Measurements from ENCODE around the gene CCDC88A.

CCDC88A gene

DNA sequence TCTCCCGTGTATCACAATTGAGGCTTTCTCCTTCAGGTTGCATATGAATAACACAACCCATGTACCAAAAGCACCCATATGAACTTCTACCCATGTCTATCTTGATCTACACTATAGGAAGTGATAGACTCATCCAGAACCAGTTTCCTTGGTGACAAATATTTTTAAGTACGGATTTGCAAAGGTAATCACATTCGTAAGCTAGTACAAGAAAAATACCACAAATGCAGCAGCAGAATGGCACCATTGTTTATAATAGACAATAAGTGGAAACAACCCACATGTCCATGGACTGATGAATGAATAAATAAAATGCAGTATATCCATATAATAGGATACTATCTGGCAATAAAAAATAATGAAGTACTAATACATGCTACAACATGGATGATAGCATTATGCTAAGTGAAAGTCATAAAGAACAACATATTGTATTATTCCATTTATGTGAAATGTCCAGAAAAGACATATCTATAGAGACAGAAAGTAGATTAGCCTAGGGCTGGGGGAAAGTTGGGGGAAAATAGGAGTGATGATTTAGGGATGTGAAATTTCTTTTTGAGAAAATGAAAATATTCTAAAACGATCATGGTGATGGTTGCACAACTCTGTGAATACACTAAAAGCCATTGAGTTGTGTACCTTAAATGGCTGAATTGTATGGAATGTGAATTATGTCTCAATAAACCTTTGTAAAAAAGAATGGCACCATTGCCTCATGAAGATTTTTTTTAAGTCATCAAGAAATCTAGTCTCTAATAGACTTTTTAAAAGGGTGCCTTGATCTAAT is 3.4 kb upstream of the CCDC88A start:
- no peak for DNase-seq (ENCODE audit: low read depth in 2 of 2)

- no peak for DNase-seq (ENCODE audit: low read depth in 2 of 2)
Observed at GRCh38 chr2:55421326-55421725, 1.7 kb upstream of the CCDC88A start.

GRCh38 chr2:55420871-55421270 is 1.2 kb upstream of the CCDC88A start:
- DNase-seq (ENCODE audit: low read depth in 2 of 2), result no peak

DNA sequence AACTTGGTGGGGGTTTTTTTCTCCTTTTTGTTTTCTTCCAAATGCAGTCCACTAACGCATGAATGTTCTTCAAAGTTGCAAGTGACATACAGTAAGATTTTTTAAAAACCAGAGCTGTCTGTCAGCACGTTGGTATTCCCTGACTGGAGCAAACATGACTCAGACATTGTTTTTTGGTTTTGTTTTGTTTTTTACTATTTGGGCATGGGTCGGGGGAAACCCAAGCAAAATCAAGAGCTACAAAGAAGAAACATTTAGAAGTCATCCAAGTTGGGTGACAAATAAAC is 726 bp upstream of the CCDC88A start:
- no peak for DNase-seq (ENCODE audit: low read depth in 2 of 2)

DNA sequence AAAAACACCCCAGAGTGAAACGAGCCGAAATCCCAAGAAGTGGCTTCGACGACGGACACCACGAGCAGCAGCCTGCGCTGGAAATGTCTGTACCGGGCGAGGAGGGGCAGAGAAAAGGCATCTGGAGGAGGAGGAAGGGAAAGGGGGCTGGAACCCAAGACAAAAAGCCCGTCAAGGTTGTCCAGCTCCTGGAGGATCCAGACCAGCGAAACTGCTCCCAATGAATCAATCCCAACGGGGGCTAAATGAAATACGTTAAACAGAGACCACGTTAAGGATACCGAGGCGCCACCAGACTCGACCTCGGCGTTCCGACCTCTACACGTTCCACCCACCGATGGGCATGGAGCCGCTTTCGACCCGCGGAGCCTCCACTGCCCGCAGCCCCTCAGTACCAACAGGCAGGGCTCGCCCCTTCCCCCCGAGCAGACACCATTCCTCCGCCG is 400 bp downstream of the CCDC88A start:
- DNase-seq (ENCODE audit: low read depth in 2 of 2), result no peak

DNA sequence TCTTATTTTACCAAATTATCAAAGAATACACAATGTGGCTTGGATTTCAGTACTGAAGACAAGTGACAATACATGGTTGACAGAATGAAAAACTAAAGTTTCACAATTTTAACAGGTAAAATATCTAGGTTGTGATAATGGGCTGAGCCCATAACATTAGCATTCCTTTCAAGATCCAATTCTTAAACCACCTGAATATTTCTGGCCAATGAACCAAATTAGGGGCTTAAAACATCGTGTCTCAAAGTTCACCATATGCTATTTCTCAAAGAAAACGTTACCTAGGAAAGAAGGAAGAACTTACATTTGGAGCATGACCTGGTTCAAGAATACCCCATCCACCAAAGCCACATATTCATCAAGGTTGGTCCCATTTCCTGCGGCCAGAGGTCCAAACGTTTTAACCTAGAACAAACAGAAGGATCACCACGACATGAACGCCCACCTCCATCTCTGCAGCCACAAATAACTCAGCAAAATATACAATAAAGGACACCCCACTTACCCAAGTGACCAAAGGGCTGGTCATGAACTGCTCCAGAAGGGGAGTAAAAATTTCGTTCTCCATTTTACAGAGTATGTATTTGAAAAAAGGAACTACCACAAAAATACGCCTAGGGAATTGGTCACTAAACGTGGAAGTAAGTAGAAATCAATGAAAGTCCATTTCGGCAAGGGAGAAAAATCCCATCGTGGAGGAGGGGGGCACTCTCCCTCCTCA is 984 bp downstream of the CCDC88A start:
- DNase-seq (ENCODE audit: low read depth in 2 of 2), result no peak

DNA sequence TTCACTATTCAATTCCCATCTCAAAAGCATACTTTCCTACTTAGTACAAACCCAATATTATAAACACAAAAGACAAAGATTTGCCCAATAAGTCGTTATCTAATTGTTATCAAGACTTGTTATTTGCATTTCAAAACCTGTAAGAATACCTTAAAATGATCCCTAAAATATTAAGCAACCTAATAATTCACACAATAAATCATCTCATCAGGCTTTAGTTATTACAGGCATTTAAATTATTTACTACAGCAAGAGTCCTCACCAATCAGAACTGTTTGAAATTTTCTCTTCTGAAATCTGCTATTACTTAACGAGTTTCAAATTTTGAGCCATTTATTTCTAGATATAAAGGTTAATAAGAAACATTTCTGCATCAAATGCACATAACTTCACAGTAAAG is 1.6 kb downstream of the CCDC88A start:
- no peak for DNase-seq (ENCODE audit: low read depth in 2 of 2)

- DNase-seq (ENCODE audit: low read depth in 2 of 2), result no peak
Observed at GRCh38 chr2:55416786-55417568, 2.7 kb downstream of the CCDC88A start.

GRCh38 chr2:55415300-55415699 is 4.4 kb downstream of the CCDC88A start:
- no peak for DNase-seq (ENCODE audit: low read depth in 2 of 2)

- DNase-seq (ENCODE audit: low read depth in 2 of 2), result no peak
Observed at GRCh38 chr2:55408918-55409868, 10.5 kb downstream of the CCDC88A start.

- DNase-seq (ENCODE audit: low read depth in 2 of 2), result no peak
Observed at GRCh38 chr2:55408098-55408882, 11.4 kb downstream of the CCDC88A start.

DNA sequence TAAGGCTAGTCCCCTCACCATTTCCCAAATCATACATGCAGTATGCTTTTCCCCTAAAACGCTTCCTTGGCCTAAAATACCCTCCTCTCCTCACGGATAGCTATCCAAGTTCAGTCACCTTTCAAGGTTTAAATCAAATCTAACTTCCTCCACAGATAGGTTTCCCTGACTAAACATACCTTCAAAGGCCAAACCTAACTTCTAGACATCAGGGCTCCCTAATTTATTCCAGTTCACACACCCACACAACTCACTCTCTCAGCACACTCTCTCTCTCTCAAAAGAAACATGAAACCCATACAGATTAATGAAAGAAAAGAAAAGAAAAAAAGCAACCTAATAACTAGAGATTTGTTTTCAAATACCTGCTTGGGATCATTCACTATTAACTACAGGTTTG is 14.5 kb downstream of the CCDC88A start:
- DNase-seq (ENCODE audit: low read depth in 2 of 2), result no peak

DNA sequence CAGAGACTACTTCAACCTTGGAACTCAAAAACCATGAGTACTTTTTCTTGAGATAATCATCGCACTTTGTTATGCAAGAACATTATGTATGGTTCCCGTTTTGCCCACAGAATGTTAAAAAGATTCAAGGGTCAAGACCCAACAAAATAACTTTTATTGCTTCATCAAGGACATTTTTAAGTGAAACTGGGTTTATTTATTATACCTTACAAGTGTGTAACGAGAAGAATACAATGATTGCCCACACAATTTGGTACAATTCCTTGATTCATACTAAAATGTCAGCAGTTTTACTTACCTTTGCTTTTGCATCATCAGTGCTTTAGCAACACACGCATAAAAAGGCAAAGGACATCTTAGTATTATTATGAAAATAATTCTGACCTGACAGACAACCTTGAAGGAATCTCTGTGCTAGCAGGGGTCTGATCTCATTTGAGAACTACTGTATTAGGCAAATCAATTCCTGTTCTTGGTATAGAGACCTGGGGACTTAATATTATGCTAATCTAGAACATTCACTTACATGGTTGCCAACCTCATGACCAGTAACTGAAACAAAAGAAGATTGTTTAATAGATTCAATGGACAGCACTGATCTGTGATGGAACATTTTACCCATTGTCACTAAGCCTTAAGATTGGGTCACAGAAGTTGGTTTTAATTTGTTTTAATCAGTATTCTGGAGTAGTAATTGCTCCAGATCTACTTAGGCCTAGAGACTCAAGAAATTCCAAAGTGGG is 16.2 kb downstream of the CCDC88A start:
- no peak for DNase-seq (ENCODE audit: low read depth in 2 of 2)

DNA sequence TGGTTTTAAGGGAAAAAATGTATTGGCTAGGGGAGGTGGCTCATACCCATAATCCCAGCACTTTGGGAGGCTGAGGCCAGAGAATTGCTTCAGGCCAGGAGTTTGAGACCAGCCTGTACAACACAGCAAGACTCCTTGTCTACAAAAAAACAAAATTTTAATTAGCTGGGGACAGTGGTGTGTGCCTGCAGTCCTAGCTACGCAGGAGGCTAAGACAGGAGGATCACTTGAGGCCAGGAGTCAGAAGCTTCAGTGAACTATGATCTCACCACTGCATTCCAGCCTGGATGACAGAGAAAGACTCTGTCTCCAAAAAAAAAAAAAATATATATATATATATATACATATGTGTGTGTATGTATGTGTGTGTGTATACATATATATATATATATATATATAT is 18.5 kb downstream of the CCDC88A start:
- no peak for DNase-seq (ENCODE audit: low read depth in 2 of 2)

DNA sequence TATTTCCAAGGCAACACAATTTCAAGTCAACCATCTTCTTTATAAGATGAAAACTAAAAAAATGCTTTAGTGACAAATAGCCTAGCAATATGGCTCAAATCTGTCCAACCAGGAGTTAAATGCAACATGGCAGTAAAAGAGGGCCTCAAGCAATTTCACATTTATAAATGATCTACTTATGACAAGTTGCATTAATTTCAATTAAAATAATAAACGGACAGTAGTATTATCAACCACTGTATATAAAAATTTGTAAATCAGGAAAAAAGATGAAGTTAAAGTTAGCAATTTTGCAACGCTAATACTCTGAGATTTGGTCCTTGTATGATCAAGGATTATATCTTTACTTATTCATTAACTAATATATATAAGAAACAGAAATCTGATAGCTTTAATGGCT is 19.3 kb downstream of the CCDC88A start:
- DNase-seq (ENCODE audit: low read depth in 2 of 2), result no peak

DNA sequence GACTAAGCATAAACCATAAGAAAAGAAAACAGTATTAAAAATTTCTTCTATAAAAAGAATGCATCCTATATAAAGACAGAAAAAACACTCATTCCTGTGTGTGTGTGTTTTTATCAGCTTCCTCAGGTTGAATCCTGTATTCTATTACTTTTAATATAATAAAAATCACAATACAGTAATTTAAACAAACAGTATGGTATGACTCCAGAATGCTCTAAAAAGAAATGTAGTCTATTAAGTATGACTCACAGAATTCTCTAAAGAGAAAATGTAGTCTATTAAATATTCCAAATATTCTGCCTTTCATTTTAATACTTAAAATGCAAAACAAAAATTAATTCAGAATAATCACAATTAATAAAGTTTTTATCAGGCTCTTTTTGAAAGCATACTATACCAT is 19.8 kb downstream of the CCDC88A start:
- no peak for DNase-seq (ENCODE audit: low read depth in 2 of 2)

- DNase-seq (ENCODE audit: low read depth in 2 of 2), result no peak
Observed at GRCh38 chr2:55395724-55396605, 23.7 kb downstream of the CCDC88A start.

DNA sequence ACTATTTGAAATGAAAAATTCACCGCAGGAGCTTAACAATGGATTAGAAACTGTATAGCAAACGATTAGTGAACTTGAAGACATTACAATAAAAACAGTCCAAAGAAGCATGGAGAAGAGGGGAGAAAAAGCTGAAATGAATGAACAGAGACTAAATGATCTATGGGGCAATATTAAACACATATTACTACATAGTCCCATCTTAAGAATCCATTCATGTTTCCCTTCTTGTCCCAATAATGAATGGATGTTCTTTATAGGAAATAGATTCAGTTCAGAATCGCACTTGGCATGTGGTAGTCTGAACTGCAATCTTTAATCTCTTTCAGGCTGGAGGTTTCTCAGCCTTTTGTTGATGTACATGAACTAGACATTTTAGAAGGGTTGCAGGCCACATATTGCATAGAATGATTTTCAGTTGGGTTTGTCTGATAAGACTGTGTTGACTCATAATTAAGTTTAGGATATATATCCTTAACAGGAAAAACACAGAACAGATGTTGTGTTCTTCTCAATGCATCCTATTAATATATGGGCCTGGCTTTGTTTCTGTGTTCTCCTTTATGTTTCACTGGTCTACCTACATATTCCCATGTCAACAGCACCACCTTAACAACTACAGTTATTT is 27.9 kb downstream of the CCDC88A start:
- no peak for DNase-seq (ENCODE audit: low read depth in 2 of 2)

GRCh38 chr2:55391155-55391554 is 28.5 kb downstream of the CCDC88A start:
- no peak for DNase-seq (ENCODE audit: low read depth in 2 of 2)

Measured in stimulated activated CD8-positive, alpha-beta memory T cell treated with anti-CD3 and anti-CD28 coated beads, Interleukin-2, amount 100 ng/mL, for 48 hours (primary cell).